ENCODE data around the gene LIPC.

LIPC gene

DNA sequence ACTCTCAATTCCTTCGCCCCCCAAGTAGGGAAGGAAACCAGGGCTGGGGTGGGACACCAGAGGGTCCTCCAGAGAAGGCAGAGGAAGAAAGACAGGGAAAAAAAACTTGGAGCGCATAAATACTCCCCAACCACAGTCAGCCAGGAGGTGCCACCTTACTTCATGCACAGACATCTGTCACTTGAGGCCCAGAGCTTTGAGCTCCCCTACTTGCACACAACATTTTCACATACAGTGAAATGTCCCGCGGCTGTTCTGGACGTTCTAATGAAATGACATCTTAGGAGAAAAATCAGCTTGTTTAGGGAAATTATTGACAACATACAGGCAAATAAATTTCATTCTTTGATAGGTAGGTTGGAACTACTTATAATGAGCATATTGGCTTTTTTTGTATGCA is 113.0 kb downstream of the LIPC start:
- no peak for DNase-seq

DNA sequence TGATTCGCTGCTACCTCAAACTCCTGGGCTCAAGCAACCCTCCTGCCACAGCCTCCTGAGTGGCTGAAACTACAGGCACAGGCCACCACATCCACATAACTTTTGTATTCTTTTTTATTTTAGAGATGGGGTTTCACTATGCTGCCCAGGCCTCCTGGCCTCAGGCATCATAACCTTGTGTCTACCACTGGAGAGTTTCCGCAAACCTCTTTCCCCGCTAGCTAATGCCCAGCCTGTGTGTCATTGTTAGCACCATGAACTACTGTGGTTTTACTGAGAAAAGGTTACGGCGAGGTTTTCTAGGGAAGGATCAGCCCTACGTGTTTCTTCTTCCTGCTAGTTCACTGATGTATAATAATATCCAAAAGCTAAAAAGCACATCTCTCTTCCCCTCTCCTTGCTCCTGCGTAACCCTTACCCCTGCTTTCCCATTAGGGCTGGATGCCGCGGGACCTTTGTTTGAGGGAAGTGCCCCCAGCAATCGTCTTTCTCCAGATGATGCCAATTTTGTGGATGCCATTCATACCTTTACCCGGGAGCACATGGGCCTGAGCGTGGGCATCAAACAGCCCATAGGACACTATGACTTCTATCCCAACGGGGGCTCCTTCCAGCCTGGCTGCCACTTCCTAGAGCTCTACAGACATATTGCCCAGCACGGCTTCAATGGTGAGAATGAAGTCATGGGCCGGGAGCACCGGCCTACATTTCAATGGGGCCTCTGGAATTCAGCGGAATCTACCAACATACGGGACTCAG is 113.7 kb downstream of the LIPC start:
- DNase-seq = peak; percentile 94

DNA sequence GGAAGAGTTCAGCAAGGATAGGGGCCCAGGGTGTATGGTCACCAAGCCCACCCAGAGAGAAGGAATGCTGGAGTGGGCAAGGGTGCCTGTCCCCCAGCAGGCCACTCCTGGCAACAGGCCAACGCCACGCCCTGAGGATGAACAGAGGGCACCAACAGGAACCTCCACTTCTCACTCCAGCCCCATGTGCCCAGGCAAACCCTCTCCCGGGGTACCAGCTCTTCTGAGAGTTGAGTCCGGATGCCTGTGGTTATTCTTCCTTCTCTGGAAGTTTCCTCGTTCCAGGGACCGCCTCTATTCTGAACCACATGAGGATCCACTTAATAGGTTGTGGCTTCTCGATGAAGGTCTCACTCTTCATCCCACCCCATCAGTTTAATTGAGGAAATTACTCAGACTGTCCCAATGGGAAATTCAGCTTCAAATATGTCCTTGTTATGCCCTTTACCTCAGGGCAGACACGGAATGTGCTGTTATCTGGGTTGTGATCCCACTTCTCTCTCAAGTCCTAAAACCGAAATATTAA is 114.3 kb downstream of the LIPC start:
- DNase-seq = no peak

DNA sequence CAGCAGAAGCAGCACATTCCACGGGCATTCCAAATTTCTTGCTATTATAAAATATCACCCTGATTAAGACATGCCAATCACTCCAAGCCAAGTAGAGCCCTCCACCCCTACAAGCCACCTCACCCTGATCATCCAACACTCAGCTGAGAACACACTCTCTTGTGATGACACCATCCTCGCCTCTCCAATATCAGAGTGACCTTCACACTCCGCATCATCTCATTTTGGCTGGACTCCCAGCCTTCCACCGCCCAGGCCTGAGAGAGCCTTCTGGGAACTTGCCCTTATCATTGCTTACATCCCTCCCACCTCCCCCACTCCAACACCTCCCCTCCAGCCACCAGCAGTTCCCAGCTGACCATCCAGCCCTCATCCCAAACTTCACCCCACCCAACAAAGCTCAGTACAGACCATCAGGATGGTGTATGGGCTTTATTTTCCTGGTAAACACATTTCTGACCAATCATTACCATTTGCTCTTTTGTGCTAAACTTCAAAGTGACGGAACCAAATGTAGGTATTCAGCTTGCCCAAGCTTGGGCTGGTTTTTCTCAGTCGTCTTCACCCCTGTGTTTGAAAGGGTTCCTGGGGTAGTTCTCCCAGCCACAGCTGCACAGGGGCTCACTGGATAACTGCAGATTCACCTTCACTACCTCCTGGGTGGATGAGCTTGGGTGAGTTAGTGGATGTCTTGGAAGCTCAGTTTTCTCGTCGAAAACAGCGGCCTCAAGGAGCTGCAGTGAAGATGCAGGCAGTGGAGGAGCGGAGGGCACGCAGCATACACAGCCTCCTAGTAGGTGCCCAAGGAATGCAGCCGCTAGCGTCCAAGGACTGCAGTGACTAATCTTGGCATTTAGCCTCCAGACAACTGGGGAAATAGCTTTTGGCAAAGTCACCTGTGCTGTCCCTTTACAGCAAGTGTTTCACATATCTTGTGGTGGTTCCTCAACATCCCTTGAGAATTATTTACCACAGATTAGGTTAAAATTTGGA is 115.1 kb downstream of the LIPC start:
- DNase-seq = no peak

DNA sequence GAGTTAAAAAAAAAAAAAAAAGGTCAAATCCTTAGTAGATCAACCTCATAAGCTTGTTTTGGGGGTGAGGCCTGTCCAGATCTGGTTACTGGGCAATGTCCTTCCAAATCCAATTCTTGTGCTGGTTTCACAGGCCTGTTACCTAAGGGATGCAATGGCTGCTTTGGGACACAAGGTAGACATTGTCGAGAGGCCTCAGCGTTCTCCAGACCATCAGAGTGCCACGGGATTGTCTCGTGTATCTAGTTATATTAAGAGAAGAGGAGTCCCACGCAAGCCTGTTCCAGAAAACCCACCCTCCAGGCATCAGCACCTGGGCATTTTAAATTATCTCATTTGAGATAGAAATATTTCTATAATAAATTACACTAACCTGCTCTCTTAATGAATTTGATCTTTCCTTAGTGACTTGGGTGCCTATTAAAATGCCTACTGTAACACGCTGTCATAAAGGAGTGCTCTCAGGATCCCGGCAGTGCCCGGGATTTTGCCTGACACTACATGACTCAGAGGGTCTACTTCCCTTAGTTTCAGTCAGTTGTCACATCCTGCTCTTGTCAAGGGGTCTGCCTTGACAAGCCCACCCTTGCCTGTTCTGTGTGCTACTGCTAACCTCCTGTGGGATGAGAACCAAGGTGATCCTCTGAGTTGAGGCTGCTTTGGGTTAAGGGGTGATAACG is 116.0 kb downstream of the LIPC start:
- no peak for DNase-seq

DNA sequence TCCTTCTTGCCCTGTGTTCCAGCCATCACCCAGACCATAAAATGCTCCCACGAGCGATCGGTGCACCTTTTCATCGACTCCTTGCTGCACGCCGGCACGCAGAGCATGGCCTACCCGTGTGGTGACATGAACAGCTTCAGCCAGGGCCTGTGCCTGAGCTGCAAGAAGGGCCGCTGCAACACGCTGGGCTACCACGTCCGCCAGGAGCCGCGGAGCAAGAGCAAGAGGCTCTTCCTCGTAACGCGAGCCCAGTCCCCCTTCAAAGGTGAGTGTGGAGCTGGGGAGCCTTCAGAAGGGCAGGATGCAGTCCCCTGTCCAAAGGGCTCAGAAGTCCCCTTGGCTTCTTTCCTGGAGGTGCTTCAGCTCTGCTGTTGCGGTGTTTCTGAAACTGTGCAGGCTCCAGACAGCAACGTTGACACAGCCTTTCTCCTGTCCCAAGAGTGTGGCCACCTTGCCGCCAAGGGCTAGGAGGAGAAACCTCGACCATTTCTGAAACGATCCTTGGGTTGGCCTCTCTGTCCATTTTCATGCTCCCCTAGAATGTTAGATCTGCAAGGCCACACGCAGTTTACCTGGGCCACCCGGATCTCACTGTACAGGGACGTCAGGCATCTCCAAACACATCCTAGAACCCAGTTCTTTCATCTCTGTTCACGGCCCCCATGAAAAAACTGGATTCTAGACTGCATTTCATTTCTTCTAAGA is 116.7 kb downstream of the LIPC start:
- DNase-seq = no peak

DNA sequence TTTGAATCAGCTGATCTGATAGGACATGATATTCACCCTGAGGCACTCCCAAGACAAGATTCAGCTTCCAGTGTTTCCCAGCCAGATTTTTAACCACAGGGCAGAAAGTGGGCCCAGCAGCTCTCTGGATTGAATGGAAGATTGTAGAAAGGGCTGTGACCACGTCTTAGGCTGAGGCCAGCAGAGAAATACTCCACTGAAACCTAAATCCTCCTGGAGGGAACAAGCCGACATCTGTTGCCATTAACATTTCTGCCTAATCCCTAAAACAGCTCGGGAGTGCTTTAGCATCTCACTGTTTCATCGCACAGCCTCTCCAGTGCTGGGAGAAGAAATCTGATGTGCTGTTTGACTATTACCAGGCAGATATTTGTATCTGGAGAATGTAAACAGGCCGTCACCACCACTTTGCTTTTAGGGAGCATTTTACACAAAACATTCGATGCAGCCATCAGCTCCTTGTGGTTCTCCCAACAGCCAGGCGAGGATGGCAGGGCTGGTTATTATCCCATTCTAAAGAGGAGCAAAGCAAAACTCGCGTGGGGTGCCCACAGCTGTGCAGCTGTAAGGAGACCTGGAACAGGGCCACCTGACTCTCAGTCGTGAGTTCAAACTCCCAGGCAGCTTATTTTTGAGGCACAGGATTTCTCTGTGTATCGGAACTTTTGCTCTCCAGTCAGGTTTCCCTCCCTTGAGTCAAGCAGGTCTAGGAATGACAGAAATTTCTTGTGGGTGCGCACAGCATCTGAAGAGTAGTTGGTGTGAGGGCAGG is 117.4 kb downstream of the LIPC start:
- DNase-seq = no peak

DNA sequence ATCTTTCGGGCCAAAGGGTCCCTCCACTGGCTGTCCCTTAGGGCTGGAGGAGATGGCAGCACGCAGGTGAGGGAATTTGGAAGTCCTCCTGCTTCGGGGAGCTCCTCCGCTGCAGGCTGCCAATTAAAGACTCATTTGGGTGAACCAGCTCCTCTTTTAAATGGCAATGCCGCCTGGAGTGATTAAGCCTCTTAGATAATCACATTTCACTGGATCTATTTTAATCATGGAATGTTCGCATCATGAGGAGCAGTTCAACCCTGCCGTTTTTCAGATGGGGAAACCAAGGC is 117.9 kb downstream of the LIPC start:
- DNase-seq = no peak

DNA sequence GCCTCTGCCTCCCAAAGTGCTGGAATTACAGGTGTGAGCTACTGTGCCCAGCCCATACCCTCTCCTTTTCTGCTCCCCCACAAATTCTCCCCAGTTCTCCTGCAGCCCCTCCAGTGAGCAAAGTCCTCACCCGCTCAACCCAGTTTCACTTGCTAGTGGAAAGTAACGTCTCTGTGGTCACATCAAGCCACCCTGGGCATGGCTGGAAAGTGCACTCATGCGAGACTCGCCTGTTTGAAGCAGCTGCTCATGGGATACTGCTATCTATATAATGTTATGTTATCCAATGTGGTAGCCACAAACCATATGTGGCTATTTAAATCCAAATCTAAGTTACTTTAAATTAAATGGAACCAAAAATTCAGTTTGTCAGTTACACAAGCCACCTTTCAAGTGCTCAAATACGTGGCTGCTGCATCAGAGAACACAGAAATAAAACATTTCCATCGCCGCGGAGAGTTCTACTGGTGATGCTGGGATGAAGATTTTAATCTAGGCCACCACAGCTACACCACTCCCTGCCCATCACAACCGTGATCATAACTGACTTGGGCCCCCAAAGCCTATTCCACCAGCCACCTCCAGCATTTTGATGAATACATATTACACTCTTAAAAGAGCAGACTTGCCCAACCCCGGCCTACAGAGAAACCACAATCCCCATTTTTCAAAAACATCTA is 119.4 kb downstream of the LIPC start:
- DNase-seq = peak; percentile 82

DNA sequence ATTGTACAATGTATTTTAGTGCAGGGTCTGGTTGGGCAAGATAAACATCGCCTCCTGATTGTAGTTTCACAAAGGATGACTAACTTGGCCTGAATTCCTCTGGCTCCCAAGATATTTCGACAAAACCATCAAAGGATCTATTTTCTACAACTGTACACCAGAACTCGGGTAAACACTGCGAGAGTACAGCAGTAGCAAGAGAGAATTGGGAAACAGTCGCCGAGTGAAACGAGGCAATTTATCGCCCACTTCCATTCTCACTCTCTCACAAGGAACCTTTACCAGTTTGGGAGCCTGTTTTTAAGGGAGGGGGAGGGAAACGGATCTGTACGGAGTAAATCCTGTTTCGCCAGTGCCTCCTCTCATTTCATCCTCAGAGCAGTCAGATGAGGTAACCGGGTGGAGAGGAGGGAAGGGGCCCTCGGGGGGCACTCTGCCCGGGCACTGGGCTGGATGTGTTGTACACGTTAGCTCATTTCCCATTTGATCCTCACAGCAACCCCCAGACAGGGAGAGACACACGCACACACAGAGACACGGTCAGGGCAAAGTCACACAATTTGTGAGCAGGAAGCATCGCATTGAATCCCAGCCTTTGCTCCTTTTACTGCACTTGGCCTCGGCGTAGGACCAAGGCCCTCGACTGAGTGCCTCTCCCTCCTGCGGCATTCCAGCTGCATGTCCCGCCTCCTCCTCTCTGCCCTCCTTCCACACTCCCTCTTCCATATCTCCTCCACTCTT is 120.1 kb downstream of the LIPC start:
- peak; percentile 92 for DNase-seq

DNA sequence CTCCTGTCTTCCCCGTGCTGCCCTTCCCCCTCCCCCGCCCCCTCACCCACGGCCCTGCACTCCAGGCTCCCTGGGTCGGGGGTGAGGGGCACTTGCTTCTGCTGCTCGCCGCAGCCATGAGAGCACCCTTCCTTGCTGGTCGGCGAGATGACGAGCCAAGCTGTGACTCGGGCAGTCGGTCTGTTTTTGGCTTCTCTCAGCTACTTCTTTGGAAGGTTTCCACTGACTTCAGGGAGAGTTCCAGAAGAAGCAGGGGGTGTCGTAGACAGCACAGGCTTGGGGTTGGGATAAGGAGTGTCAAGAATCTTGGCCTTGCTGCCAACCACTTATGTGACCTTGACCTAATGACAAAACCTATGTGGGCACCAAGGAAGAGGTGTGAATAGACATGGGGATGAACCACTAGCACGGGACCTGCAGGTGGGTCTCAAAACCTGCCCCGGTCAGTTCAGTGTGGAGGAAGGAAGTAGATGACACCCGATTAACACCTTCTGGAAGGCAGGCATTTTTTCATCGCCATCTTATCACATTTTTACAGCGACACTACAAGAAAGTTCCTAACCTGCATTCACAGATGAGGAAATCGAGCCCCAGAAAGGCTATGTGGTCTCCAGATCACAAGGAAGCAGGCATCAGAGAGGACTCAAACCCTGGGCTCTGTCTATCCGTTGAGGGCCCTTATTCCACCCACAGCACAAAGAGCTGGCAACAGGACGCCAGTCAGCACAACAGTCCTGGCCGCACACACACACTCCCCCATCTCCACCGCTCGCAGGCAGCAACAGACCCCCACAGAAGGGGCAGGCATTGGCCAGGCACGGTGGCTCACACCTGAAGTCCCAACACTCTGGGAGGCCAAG is 120.9 kb downstream of the LIPC start:
- DNase-seq = no peak

DNA sequence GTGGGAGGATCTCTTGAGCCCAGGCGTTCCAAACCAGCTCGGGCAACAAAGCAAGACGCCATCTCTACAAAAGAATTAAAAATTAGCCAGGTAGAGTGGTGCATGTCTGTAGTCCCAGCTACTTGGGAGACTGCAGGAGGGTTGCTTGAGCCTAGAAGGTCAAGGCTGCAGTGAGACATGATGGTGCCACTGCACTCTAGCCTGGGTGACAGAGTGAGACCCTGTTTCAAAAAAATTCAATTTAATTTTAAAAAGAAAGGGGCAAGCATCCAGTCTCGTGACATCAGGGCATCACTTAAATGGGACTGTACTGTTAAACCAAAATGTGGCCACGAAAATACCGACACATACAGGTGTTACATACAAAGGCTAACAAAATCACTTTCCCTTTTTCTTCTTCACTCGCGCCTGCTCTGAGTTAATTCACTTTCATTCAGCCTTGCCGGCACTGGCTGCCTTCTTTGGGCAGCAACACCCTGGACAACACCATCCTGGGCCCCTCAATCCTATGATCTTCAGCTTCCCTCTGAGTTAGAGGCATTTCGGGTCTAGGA is 121.7 kb downstream of the LIPC start:
- no peak for DNase-seq

DNA sequence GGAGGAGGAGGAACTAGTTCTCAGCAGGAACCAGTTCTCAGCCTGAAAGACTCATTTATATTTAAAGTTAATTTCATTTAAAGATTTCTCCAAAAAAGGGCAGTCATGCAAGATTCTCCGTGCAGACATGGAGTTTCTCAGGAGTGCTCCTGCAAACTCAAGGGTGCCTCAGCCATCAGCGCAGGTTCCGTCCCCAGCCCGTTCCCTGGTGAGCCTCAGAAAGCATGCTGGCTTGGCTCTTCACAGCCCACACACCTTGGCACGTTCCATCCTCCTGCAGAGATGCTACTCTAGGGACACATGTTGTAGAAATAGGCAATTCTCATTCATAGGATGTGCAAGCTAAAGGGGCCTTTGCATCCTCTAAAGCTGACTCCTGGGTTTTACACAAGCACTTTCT is 123.0 kb downstream of the LIPC start:
- no peak for DNase-seq

DNA sequence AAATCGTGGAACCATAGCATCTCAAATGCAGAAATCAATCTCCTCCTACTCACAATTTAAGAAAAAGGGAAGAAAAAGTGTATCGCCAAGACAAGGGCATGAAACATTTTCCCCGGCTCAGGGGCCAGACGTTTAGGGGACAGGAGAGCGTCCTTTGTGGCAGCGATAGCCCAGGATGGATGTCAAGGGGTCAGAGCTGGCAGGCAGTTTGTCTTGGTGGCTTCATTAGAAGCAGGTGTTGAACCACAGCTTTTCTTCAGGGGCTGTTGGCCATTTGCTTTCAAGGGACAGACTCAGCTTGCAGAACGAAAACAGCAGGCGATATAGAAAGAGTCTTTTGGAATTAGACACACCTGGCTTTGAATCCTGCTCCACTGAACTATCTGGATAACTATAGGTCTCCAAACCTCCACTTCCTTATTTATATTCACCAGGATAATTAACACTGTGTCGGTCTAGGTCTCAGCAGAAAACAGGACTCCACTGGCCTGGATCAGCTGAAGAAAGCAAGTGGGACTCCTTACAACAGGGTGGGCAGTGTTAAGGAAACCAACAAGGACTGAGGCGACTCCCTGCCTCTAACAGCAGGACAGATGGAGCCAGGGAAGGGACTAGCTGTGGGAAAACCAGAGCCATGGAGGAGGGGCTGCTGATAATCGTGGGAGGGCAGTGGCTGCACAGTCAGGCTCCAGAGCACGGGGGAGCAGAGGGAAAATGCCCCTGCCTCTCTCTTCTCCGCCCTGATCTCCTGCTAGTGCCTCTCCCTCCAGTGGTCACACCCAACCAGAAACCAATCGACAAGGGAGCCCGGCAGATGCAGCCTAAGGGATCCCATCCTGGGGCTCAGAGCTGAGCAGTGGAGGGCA is 123.6 kb downstream of the LIPC start:
- no peak for DNase-seq

DNA sequence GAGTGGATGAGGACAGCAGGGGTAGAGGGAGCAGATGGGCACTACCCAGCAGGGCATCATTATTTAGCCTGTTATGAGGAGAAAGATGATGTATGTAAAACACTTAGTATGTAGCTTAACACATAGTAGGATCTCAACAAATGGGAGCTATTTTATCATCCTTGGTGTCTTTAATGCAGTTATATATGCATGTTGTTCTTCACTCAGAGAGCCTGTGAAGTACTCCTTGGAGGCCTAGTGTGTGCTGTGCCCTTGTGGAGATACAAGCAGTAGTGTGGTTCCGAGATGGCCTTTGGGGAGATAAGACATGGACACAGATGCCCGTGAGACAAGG is 124.2 kb downstream of the LIPC start:
- DNase-seq = no peak

DNA sequence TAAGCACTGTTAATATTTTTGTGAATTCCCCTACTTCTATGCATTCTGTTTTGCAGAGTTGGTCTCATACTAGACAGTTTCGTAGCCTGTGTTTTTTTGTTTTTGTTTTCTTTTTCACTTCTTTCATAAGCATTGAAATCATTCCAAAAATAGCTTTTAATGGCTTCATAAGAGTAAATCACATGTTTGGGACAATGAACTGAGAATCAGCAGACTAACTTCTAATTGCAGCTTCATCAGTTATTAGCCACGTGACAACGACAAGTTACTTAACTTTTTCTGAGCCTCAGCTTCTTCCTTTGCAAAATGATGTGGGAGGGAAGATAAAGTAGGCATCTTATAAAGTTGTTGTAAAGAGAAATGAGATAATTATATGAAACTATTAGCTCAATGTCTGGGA is 124.8 kb downstream of the LIPC start:
- DNase-seq = no peak

DNA sequence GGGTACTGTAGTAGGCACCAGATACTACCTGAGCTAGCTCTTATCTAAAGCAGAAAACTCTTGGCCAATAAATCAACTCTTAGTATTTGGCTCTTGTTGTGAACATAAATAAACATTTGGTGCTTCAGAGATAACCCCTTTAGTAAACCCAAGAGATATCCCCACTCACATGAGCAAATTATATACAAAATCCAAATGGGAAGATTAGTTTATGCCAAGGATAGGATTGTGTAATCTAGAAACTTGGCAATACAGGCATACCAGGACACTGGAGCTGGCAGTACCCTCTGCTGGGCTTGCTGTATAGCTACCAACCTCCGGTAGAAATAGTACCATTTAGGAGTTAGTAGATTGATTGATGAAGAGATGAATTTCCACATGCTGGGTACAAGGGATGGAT is 127.0 kb downstream of the LIPC start:
- DNase-seq = no peak

DNA sequence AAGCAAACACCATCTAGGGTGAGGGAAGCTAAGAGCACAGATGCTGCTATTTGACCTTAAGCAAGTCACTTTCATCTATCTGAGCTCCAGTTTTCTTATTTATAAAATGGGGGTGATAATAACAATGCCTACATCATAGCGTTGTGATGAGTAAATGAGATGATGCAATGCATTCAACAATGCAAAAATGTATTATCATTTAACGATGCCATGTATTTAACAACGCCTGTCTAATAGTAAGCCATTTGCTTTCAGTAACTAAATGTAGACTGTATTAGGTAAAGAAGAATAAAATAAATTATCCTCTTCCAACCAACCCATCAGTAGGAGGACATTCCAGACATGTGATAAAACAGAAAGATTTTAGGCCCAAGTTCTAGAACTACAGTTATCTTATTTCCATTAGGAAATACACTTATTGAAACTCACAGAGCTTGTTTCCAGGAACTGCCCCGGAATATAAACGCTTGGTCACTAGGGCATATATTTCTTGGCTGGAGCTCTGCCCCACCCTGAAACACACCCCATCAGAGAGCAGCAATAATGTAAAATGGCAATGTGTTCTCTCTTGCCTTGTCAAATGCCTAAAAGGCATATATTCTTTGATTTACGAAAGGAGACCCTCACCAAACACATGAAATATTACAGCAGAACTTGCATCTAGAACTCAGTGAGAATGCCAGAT is 128.3 kb downstream of the LIPC start:
- no peak for DNase-seq

Data from MV-4-11 (cell line).